ENCODE results near the gene PIGN.

DNA sequence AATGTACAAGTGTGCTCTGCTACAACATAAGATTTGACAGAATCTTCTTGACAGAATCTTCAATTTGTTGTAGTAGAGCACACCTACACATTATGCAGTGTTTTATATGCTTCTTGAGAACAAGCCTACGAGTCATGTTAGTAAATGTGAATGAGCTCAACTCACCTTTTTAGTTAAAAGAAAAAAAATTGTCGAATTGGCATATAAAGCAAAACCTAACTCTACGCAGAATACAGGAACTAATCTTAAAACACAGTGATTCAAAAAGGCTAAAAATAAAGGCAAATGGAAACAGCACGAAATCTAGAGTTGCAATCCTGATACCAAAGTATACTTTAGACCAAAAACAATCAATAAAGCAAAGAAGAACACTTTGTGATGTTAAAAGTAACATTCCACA lies 87.9 kb downstream of the PIGN start:
- TF ChIP-seq, protein P1, sequence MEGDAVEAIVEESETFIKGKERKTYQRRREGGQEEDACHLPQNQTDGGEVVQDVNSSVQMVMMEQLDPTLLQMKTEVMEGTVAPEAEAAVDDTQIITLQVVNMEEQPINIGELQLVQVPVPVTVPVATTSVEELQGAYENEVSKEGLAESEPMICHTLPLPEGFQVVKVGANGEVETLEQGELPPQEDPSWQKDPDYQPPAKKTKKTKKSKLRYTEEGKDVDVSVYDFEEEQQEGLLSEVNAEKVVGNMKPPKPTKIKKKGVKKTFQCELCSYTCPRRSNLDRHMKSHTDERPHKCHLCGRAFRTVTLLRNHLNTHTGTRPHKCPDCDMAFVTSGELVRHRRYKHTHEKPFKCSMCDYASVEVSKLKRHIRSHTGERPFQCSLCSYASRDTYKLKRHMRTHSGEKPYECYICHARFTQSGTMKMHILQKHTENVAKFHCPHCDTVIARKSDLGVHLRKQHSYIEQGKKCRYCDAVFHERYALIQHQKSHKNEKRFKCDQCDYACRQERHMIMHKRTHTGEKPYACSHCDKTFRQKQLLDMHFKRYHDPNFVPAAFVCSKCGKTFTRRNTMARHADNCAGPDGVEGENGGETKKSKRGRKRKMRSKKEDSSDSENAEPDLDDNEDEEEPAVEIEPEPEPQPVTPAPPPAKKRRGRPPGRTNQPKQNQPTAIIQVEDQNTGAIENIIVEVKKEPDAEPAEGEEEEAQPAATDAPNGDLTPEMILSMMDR (IDR thresholded peaks at IDR 0.05), result no peak
- TF ChIP-seq POLR2A (IDR thresholded peaks at IDR 0.05), result no peak
